ENCODE data around the gene ARMC5.

The ARMC5 gene

GRCh38 chr16:31493506-31494125, 34.3 kb downstream of the ARMC5 start:
- TF ChIP-seq REST (IDR thresholded peaks at IDR 0.05; ENCODE audit: insufficient read depth in 1 of 2, low read depth in 2 of 2, low read length in 2 of 2) (no peak), POLR2AphosphoS5 (IDR thresholded peaks at IDR 0.05; ENCODE audit: low read depth, low read length) (no peak), SIN3A (IDR thresholded peaks at IDR 0.05; ENCODE audit: borderline replicate concordance, insufficient read depth, low read length) (no peak), FOXP2 (optimal IDR thresholded peaks at IDR 0.05; ENCODE audit: borderline replicate concordance, extremely low read depth, extremely low read length, insufficient read depth) (no peak), TAF1 (IDR thresholded peaks at IDR 0.05; ENCODE audit: borderline replicate concordance, insufficient read depth, low read length) (no peak)

- TF ChIP-seq REST (IDR thresholded peaks at IDR 0.05; ENCODE audit: insufficient read depth in 1 of 2, low read depth in 2 of 2, low read length in 2 of 2) (no peak), POLR2AphosphoS5 (IDR thresholded peaks at IDR 0.05; ENCODE audit: low read depth, low read length) (no peak), SIN3A (IDR thresholded peaks at IDR 0.05; ENCODE audit: borderline replicate concordance, insufficient read depth, low read length) (no peak), TAF1 (IDR thresholded peaks at IDR 0.05; ENCODE audit: borderline replicate concordance, insufficient read depth, low read length) (no peak), FOXP2 (optimal IDR thresholded peaks at IDR 0.05; ENCODE audit: borderline replicate concordance, extremely low read depth, extremely low read length, insufficient read depth) (no peak)
Measured at GRCh38 chr16:31496670-31497069, 37.4 kb downstream of the ARMC5 start.

GRCh38 chr16:31498493-31498892, 39.2 kb downstream of the ARMC5 start:
- TF ChIP-seq TAF1 (IDR thresholded peaks at IDR 0.05; ENCODE audit: borderline replicate concordance, insufficient read depth, low read length) (no peak), POLR2AphosphoS5 (IDR thresholded peaks at IDR 0.05; ENCODE audit: low read depth, low read length) (no peak), REST (IDR thresholded peaks at IDR 0.05; ENCODE audit: insufficient read depth in 1 of 2, low read depth in 2 of 2, low read length in 2 of 2) (no peak), FOXP2 (optimal IDR thresholded peaks at IDR 0.05; ENCODE audit: borderline replicate concordance, extremely low read depth, extremely low read length, insufficient read depth) (no peak), SIN3A (IDR thresholded peaks at IDR 0.05; ENCODE audit: borderline replicate concordance, insufficient read depth, low read length) (no peak)

GRCh38 chr16:31499928-31500327, 40.6 kb downstream of the ARMC5 start:
- TF ChIP-seq REST (IDR thresholded peaks at IDR 0.05; ENCODE audit: insufficient read depth in 1 of 2, low read depth in 2 of 2, low read length in 2 of 2) (no peak), SIN3A (IDR thresholded peaks at IDR 0.05; ENCODE audit: borderline replicate concordance, insufficient read depth, low read length) (no peak), POLR2AphosphoS5 (IDR thresholded peaks at IDR 0.05; ENCODE audit: low read depth, low read length) (no peak), TAF1 (IDR thresholded peaks at IDR 0.05; ENCODE audit: borderline replicate concordance, insufficient read depth, low read length) (no peak), FOXP2 (optimal IDR thresholded peaks at IDR 0.05; ENCODE audit: borderline replicate concordance, extremely low read depth, extremely low read length, insufficient read depth) (no peak)

All from PFSK-1 (cell line).